ENCODE measurements around the gene ADAM23.

DNA sequence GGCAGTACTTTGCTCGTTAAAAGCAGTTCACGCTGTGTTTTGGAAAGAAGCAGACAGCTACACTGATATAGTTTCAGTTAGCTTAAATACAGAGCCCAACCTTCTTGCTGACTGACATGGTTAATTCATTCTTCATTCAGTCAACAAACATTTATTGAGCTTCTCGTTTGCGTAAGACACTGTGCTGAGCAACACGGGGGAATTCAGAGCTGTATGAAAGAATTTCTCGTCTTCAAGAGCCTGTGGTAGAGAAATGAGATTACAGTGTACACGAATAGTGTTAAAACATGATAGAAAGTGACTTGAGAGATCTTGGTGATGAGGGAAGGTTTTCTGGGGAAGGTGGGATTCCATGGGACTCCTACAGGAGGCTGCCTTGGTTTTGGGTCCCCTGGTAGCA, 44.7 kb downstream of the ADAM23 start:
- TF ChIP-seq, protein P1, sequence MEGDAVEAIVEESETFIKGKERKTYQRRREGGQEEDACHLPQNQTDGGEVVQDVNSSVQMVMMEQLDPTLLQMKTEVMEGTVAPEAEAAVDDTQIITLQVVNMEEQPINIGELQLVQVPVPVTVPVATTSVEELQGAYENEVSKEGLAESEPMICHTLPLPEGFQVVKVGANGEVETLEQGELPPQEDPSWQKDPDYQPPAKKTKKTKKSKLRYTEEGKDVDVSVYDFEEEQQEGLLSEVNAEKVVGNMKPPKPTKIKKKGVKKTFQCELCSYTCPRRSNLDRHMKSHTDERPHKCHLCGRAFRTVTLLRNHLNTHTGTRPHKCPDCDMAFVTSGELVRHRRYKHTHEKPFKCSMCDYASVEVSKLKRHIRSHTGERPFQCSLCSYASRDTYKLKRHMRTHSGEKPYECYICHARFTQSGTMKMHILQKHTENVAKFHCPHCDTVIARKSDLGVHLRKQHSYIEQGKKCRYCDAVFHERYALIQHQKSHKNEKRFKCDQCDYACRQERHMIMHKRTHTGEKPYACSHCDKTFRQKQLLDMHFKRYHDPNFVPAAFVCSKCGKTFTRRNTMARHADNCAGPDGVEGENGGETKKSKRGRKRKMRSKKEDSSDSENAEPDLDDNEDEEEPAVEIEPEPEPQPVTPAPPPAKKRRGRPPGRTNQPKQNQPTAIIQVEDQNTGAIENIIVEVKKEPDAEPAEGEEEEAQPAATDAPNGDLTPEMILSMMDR (IDR thresholded peaks at IDR 0.05), result no peak
- no peak for TF ChIP-seq POLR2A (IDR thresholded peaks at IDR 0.05)

Measured in adrenal gland (tissue), 5 donors.